Measurements from ENCODE around the gene ARID4B. TPM values are rescaled to one million over a fixed set of nuclear protein-coding genes. Genes with fewer than 3 reads are reported as not detected.

The ARID4B gene
- total RNA-seq, 1 experiment from 2014 or later = 16.8 TPM

DNA sequence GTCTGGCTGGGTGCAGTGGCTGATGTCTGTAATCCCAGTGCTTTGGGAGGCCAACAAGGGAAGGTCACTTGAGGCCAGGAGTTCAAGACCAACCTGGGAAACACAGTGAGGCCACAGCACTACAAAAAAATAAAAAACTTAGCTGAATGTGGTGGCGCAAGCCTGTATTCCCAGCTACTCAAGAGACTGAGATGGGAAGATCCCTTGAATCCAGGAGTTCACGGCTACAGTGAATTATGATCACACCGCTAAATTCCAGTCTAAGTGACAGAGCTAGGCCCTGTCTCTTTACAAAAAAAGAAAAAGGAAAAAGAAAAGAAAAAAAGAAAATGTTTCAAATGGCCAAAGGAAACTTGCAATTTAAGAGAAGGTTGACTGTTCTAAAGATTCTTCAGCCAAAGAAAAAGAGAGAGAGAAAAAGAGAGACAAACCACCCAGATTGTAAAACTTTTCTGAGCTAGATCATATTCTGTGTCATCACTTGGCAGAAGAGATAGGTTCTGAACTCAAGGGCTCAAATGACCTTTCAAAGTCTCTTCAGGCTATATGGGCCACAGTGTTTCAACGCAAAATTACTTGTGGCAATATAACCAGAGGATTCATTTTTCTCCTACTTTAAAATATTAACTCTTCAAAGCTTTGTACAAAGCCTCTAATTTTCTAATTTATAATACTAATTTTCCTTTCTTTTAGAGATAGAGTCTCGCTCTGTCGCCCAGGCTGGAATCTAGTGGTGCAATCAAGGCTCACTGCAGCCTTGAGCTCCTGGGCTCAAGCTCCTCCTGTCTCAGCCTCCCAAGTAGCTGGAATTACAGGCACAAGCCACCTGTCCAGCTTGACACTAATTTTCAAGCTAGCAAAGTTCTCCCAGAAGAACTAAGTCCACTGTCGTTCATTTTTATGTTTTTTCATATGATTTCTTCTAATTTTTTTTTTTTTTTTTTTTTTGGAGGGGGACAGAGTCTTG, 20.5 kb downstream of the ARID4B start:
- POLR2A ChIA-PET (ENCODE audit: unreplicated experiment) = no interaction called here

DNA sequence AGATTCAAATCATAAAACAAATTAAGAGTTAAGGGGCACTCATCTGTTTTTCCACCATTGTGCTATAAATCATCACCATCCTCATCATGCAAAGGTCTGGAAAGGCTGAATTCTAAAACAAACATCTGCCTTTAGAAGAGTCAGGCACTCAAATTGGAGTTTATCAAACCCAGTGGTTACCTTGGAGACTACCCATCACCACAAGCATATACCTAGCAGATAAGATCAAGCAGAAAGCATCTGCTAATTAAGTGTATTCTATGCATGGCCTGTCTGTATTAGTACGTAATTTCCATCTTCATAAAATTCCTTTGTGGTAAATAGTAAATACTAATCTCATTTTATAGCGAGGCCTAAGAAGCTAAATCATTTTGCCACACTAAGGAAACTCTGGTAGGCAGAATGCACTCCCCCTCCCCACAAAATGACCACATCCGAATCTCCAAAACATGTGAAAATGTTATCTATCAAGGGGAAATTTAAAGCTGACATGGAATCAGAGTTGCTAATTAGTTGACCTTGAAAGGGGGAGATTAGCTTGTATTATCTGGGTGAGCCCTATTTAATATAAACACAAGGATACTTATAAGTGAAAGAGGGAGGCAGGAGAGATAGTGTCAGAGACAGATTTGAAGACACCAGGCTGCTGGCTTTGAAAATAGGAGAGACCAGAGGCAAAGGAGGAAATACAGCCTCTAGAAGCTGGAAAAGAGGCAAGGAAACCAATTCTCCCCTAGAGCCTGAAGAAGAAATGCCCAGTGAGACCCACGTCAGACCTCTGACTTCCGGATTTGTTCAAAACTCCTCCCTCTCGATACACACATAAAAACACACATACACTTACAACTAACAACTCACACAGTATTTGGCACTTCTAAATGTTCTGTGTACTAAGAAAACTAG, 23.2 kb downstream of the ARID4B start:
- Histone ChIP-seq H3K4me3 (ENCODE audit: low read length) (no peak overlapping the region), H3K9ac (ENCODE audit: low read length) (no peak overlapping the region), H3K79me2 (ENCODE audit: low read length) (peaks cover 73% of the 10 kb centered on the region), H4K20me1 (ENCODE audit: low read length) (no peaks in the 10 kb centered on the region), H3F3A (ENCODE audit: low read length, unreplicated experiment) (no peaks in the 10 kb centered on the region), H3K9me2 (replicated peaks; ENCODE audit: low read length) (no peaks in the 10 kb centered on the region), H3K4me1 (ENCODE audit: insufficient read depth, low read length) (no peaks in the 10 kb centered on the region), H3K9me3 (ENCODE audit: low read length) (no peaks in the 10 kb centered on the region), H3K27me3 (ENCODE audit: low read length) (no peaks in the 10 kb centered on the region), H3K27ac (ENCODE audit: low read length) (no peak overlapping the region), H3K36me3 (ENCODE audit: low read depth, low read length) (no peaks in the 10 kb centered on the region), H2AFZ (ENCODE audit: low read length) (no peak overlapping the region), H3K4me2 (ENCODE audit: low read length) (no peak overlapping the region)
- TF ChIP-seq EZH2 (IDR thresholded peaks at IDR 0.05; ENCODE audit: low read length, unreplicated experiment) = no peak
- TF ChIP-seq, protein P1, sequence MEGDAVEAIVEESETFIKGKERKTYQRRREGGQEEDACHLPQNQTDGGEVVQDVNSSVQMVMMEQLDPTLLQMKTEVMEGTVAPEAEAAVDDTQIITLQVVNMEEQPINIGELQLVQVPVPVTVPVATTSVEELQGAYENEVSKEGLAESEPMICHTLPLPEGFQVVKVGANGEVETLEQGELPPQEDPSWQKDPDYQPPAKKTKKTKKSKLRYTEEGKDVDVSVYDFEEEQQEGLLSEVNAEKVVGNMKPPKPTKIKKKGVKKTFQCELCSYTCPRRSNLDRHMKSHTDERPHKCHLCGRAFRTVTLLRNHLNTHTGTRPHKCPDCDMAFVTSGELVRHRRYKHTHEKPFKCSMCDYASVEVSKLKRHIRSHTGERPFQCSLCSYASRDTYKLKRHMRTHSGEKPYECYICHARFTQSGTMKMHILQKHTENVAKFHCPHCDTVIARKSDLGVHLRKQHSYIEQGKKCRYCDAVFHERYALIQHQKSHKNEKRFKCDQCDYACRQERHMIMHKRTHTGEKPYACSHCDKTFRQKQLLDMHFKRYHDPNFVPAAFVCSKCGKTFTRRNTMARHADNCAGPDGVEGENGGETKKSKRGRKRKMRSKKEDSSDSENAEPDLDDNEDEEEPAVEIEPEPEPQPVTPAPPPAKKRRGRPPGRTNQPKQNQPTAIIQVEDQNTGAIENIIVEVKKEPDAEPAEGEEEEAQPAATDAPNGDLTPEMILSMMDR (conservative IDR thresholded peaks at IDR 0.05; ENCODE audit: low read depth, low read length) = no peak
- TF ChIP-seq EZH2phosphoT487 (IDR thresholded peaks at IDR 0.05; ENCODE audit: borderline replicate concordance, low read length) = no peak
- no TSS peak for BruUV-seq (replicated peaks)
- POLR2A ChIA-PET (ENCODE audit: unreplicated experiment) = no interaction called here
- intact Hi-C loops (cut with micrococcal nuclease) = no loop called here
- ATAC-seq (no peak), DNase-seq (no peak)
- CTCF ChIA-PET = no interaction called here

More for the DNA sequence above, 20.5 kb downstream of the ARID4B start:
- Histone ChIP-seq H3K4me2 (ENCODE audit: low read length) (no peak overlapping the region), H3K27ac (ENCODE audit: low read length) (no peak overlapping the region), H3K79me2 (ENCODE audit: low read length) (peaks cover 77% of the 10 kb centered on the region), H3K9ac (ENCODE audit: low read length) (no peak overlapping the region), H3K27me3 (ENCODE audit: low read length) (no peaks in the 10 kb centered on the region), H3K36me3 (ENCODE audit: low read depth, low read length) (no peaks in the 10 kb centered on the region), H3K9me2 (replicated peaks; ENCODE audit: low read length) (no peaks in the 10 kb centered on the region), H3K9me3 (ENCODE audit: low read length) (no peaks in the 10 kb centered on the region), H2AFZ (ENCODE audit: low read length) (no peak overlapping the region), H3F3A (ENCODE audit: low read length, unreplicated experiment) (no peaks in the 10 kb centered on the region), H3K4me3 (ENCODE audit: low read length) (no peak overlapping the region), H3K4me1 (ENCODE audit: insufficient read depth, low read length) (no peaks in the 10 kb centered on the region), H4K20me1 (ENCODE audit: low read length) (no peaks in the 10 kb centered on the region)
- CTCF ChIA-PET = no interaction called here
- BruUV-seq (replicated peaks) = no TSS peak
- no peak for ATAC-seq
- TF ChIP-seq EZH2 (IDR thresholded peaks at IDR 0.05; ENCODE audit: low read length, unreplicated experiment) = no peak
- TF ChIP-seq, protein P1 (conservative IDR thresholded peaks at IDR 0.05; ENCODE audit: low read depth, low read length) = no peak
- TF ChIP-seq EZH2phosphoT487 (IDR thresholded peaks at IDR 0.05; ENCODE audit: borderline replicate concordance, low read length) = no peak
- intact Hi-C loops (cut with micrococcal nuclease) = no loop called here
- DNase-seq = no peak
